Stimulated activated CD4-positive, alpha-beta T cell treated with anti-CD3 and anti-CD28 coated beads, TNF-alpha, amount 100 ng/mL, for 24 hours (primary cell): ENCODE data around the gene FAM20C.

Source experiments
- DNase-seq, 3 experiments: peaks; one replicate each; pipeline ENCODE4 v3.0.0-alpha.2; 2020; ENCODE audit warnings: low read depth in 3 of 3

Gene FAM20C

DNA sequence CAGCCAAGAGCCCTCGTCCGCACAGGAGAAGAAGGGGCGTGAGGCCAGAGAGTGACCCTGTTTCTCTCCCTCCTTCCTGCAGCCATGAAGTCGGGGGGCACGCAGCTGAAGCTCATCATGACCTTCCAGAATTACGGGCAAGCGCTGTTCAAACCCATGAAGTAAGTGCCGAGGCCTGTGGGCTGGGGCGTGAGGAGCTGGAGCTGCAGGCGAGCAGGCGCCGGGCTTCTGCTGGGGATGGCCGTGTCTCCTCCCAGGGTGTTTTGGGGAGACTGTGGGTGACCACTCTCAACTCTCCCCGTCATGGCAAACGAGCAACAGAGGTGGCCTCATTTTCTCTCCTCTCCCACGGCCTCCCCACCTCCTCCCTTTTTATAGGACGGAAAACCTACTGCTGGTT, 16.4 kb downstream of the FAM20C start:
- no peak for DNase-seq

DNA sequence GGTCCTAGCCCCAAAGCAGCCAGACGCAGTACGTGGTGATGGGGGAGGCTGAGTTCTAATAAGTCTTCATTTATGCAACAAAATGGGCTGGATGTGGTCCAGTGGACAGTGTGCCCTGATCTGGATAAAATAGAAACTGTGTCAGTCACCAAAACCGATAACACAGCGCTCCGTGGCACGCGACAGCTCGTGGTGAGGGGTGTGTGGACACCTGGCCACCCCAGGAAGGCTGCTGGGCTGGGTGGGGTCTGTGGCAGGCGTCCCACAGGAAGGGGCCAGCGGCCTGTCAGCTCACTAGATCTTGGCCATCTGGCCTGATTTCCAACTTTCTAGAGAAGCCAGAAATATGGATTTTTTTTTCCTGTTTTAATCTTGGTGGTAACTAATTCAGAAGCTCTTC, 17.0 kb downstream of the FAM20C start:
- DNase-seq, result no peak

DNA sequence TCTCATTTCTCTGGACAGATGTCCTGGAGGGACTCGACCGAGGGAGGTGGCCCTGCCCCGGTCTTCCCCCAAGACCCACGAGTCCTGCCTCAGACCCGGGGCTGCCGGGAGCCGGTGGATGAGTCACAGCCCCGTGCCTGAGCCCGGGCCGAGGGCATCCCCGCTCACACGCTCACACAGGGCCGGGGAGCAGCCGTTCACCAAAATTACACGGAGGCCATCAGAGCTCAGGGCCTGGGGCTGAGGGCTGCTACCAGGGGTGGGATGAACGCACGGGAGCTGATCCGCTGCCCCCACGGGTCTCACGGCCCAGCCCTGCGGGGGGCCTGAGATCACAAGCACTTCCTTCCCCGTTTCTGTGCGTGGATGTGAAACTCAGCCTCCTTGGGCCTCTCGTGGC, 17.5 kb downstream of the FAM20C start:
- DNase-seq, result no peak

DNA sequence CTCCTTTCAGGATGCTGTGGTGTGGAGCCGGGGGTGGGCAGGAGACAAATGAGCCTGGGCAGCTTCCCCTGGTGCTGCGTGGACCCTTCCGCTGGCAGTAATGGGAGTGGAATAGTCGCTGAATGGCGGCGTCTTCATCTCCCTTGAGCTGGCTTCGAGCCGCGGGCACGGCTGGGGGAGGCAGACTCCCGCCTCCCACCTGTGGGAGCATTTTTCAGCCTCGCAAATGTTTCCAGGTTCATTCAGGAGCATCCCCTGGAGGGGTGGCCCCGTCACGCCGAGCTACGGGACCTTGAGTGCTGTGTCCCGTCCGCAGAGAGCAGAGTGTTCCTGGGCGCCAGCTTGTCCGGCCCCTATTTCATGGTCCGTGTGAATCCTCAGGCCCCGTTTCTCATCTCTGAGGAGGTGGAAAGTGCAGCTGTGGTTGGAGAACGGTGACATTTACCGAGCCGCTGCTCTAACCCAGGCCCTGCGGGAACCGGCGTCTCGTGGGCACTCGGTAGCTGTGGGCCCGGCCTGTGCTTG, 18.1 kb downstream of the FAM20C start:
- DNase-seq, result no peak

DNA sequence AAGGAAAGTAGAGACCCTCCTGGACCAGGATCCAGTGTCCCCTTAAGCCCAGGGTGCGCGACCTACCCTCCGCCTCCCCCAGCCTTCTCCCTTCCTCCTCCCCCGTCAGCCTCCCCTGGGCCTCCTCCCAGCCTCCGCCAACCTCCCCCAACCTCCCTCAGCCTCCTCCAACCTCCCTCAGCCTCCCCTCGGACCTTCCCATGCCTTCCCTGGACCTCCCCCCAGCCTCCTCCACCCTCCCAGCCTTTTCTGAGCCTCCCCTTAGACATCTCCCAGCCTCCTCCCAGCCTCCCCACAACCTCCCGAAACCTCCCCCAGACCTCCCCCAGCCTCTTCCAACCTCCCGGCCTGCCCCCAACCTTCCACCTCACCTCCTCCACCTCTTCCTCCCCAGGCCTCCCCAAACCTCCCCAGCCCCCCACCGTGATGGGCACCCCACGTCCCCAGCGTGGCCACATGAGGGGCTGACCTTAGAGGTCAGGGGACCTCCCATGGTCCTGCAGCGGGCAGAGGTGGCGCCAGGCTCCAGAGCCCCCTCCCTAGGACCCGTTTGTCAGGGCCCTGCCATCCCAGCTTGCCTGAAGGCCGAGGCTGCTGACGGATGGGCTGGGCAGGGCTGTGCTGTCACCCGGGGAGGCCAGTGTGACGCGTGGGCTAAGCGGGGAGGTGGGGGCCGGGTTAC, 18.8 kb downstream of the FAM20C start:
- DNase-seq, result no peak

DNA sequence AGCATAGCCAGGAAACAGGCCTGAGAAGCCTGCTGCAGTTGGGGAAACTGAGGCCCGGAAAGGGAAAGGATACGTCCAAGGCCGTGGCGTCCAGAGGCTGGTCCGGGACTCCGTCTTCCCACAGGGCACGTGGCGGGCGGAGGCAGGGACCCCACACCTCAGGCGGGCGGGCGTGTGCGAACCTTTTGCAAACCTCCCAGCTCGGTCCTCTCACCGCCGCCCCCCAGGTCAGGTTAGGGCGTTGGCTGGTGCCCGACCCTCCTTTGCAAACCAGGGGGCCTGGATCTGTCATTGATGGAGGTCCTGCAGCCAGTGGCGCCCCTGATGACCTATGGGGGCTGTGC, 19.3 kb downstream of the FAM20C start:
- DNase-seq, result no peak

DNA sequence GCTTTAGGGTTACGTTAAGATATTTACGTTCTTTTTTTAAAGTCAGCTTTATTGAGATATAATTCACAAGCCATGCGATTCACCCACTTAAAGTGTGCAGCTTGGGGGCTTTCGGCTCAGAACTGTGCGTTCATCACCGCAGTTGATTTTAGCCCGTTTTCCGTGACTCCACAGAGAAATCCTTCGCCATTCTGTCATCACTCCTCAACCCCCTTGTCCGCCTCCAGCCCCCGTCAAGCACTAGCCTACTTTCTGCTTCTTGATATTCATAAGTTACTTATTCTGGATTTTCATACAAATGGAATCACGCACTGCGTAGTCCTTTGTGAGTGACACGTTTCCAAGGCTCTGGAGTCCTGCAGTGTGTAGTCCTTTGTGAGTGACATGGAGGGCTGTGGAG, 20.4 kb downstream of the FAM20C start:
- DNase-seq, result no peak

DNA sequence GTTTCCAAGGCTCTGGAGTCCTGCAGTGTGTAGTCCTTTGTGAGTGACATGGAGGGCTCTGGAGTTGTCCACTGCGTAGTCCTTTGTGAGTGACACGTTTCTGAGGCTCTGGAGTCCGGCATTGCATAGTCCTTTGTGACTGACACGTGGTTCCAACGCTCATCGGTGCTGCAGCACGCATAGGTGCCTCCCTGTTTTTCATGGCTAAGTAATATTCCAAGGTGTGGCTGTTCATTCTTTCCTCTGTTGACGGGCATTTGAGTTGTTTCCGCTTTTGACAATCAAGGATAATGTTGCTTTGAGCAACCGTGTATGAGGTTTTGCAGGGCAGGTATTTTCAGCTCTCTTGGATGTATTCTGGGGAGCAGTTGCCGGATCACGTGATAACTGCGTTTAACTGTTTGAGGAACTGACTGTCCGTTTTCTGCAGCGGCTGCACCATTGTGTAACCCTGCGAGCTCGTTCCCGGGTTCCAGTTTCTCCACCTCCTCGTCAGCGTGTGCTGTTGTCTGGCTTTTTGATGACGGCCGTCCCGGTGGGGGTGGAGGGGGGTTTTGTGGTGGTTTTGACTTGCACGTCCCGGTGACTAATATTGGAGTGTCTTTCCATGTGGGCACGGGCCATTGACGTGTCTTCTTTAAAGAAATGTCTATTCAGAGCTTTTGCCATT, 21.1 kb downstream of the FAM20C start:
- DNase-seq, result no peak

DNA sequence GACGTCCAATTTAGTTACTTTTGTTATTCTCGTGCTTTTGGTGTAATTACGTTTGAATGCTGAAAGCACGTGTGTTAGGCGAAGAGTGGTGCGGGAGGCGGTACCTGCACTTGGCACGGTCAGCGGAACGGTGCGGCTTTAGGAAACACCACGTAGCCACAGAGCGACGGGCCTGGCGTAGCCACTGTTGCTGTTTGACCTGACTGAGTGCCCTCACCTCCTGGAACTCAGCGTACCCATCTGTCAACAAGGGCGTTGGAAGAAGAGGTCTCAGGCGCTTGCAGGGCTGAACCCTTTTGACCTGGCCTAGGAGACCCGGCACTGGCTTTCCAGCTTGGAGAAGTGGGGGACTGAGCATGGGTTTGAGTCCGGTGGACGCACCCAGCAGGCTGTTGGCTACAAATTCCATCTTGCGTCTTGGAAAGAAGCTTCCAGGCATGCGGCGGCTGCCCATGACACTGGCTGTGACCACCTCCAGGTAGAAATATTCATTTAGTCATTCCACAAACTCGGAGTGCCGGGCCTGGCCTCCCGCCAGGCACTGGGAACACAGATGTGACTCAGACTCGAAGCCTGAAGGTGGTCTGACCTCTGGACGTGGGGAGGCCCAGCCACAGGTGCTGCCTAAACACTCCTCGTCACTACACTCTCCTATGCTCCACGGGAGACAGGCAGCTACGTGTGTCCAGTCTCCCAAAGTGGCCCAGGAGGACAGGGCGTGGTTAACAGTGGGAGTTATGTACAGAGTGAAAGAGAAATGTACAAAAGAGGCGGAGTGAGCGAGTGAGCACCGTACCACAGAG, 22.2 kb downstream of the FAM20C start:
- DNase-seq, result no peak

DNA sequence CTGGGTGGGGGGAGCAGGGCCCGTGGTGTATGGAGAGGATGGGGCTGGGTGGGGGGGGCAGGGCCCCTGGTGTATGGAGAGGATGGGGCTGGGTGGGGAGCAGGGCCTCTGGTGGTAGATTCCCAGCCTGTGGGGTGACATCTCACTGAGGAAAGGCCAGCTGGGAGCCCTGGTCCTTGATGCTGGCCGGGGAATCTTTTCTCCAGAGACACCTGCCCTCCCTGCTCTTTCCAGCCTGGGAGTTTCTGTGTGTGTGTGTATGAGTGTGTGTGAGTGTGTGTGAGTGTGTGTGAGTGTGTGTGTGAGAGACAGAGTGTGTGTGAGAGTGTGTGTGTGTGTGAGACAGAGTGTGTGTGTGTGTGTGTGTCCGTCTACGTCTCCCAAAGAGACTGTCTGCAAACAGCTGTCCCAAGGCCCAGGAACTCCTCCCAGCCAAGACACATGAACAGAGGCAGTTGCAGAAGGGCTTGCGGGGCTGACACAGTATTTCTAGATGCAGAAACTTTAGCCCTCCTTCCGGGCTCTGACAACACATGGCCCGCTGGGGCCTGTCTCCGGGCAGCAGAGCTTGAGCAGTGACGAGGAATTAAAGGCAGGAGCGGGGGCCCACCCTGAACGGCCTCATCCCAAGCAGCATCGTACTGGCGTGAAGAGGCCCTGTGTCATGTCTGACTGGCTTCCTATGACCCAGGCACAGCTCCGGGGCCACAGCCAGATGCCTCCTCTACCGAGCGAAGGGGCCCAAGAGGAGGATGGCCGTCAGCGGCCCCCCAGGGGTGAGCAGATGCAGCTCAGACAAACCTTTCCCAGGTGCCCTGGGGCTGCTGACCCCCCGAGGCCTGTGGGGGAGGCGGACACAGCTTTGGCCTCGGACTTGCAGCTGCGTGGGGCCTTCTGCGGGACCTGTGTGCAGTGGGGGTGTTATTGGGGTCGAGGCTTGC, 24.3 kb downstream of the FAM20C start:
- no peak for DNase-seq

DNA sequence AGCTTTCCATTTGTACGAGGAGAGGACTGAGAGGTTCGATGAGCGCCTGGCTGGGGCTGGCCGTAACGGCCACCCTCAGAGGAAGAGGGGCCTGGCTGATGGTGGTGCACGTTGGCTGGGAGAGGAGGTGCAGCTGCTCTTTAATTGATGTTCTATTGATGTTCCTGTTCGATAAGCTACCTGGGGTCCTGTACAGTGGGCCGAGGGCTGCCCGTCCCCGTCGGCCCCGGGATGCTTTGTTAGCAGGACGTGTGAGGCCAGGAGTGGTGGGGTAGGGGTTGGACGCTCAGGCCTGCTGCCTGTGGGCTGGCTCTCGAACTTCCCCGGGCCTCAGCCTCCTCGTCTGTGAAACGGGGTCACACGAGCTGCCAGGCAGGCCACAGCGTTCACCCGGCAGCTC, 25.4 kb downstream of the FAM20C start:
- DNase-seq, result no peak

DNA sequence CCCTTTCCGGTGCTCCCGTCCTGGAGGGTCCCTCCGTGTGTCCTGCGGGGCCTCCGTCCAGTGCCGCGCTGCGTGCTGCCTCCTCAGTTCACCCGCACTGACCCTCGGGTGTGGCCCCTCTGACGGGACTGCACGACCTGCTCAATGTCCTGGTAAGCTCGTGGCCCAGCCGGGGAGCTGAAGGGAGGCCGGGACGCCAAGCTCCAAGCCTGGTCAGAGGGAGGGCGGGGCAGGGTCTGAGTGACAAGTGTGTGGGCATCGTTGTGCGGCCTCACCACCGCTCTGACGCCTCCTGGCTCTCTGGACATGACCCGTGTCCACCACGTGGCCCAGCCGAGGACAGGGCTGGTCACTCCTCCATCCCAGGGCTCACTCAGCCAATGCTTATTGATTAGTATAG, 25.9 kb downstream of the FAM20C start:
- no peak for DNase-seq

DNA sequence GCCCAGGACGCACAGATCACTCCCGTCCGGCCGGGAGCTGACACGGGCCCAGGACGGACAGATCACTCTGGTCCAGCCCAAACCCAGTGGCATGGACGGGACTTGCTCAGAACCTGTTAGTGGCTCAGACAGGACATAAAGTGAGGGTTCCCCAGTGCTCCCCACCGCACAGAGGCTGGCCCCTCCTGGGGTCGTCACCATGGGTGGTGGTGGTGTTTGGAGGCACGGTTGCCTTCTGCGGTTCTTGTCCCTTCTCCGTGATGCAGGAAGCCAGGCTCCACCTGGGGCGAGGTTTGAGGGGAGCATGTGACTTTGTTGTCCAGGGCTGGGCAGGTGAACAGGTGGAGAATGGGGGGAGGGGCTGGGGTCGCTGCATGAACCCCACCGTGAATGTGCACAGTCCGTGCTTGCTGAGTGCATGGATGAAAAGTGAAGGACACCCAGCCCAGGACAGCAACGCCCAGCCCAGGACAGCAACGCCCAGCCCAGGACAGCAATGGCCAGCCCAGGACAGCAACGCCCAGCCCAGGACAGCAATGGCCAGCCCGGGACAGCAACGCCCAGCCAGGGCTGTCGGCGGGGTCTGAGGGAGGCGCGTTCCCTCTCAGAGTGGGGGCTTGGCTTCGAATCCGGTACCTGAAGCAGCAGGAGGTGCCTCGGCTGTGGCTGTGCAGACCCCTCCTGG, 26.7 kb downstream of the FAM20C start:
- DNase-seq, result no peak

DNA sequence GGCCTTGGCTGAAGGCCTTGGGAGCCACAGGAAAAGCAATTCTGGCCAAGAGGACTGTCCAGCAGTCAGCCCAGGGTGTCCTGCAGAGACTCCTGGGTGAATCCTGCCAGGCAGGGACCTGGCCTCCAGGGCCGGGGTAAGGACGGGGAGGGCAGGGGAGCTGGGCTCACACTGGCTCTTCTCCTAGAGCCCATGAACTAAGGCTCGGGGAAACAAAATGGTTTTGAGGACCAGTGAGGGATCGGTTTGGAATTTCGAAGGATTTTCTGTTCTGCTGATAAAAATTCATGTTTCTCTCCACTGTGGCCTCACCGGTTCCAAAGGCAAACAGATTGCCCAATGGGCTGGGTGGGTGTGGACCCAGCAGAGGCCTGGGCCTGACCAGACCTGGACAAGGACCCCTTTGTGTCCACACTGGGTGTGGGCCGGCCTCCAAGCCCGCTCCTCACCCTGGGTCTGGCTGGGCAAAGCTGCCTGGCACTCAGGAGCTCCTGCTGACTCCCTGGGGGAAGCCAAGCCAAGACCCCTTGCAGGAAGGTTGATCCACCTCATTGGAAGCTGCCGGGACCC, 27.3 kb downstream of the FAM20C start:
- DNase-seq, result no peak

DNA sequence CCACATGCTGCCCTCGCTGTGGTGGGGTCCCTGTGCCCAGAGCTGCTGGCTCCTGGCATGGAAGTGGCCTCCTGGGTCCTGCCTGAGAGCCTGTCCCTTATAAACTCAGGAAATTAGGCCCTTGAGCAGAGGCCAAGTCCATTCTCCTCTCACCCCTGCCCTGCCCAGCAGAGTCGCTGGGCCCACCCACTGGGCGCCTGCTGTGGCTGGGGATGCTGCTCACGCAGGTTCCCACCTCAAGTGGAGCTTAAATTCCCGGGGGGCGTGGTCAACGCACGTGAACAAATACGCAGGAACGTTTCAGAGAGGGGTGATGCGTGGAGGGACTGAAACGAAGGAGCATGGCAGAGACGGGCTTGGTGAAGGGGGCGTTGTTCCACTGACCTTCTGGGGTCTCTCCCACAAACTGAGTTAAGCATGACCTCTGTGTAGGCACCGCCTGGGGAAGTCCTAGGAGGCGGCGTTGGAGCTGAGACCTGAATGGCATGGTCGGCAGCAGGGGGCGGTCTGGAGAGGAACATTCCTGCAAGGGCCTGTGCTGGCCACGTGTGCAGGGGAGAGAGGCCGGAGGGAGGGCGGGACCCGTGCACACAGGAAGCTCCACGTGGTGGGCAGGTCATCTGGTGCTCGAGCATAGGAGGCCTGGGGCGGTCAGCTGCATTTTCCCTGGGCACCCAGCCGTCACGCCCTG, 27.9 kb downstream of the FAM20C start:
- DNase-seq, result no peak

DNA sequence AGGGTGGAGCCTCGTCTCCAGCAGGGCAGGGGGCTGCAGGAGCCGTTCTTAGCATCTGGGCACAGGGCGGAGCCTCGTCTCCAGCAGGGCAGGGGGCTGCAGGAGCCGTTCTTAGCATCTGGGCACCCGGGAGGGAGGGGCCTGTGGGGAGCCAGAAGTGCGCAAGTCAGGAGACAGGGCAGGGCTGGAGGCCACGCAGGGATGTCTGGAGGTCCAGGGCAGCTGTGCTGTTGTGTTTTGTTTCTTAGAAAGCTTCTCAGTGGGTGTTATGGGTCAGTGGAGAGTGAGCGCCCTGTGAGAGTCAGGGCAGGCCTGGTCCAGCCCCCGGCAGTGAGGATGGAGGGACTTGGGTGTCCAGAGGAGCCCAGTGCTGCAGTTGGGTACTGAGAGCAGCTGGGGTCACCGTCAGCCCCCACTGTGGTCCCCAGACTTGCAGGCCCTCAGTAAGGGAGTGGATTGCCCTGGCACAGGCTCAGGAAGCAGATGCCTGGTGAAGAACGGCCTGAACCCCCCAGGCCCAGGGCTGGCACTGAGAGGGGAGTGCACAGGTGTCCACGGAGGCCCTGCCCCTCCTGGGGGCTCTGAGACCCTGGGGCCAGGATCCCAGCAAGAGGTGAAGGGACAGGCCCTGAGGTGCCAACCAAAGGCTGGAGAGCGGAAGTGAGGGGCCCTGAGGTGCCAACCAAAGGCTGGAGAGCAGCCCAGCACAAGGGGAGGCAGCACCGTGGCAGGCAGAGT, 29.8 kb downstream of the FAM20C start:
- DNase-seq, result no peak

DNA sequence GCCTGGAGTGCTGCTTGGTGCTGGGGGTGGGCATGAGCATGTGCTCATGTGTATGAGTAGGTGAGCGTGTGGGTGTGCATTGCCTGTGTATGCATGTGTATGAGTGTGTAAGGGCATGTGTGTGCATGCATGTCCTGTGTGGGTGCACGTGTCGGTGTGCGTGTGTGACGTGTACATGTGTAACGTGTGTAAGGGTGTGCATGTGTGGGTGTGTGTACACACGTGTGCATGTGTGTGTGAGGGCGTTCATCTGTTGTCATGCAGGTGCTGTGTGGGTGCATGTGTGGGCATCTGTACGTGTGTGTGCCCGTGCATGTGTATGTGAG, 30.3 kb downstream of the FAM20C start:
- DNase-seq, result no peak

DNA sequence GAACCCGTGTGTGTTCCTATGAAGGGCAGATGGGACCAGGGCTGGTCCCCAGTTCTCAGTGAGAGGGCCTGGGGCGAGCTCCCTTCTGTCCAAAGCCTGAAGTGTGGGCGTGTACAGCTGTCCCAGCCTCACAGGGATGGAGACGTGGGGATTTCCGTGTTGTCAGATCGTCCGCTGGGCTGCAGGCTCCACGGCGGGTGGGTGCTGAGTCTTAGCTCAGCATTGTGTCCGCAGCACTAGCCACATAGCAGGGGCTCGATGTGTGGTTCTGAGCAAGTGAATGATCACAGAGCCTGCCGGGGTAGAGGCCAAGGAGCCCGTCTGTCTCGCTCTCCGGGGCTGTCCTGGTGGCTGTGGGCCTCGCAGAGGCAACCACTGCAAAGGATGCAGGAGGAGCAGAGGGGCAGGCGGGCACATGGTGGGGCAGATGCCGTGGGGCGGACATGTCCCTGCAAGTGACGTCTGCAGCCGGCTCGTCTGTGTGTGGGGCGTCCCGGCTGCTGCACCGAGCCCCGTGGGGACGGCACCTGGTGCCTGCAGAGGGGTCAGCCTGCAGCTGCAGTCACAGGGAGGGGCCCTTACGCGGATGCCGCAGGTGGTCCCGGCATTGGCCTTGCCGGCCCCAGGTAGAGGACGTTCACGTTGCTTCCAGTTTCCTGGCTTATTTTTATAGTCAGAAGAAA, 30.9 kb downstream of the FAM20C start:
- no peak for DNase-seq

DNA sequence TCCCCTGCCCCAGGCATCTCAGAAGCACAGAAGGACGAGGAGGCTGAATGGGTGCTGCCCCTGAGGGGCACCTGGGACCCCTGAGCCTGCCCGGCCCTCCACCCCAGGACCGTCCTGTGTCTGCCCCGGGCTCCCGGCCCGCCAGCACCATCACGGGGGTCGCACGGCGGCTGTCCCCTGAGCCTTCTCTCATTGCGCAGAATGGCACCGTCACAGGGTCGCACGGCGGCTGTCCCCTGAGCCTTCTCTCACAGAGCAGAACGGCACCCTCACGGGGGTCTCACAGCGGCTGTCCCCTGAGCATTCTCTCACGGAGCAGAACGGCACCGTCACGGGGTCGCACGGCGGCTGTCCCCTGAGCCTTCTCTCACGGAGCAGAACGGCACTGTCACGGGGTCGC, 31.5 kb downstream of the FAM20C start:
- DNase-seq, result no peak
